Panc1 (cell line): Measurements from ENCODE around the gene IFNAR2. TPM values are rescaled to one million over a fixed set of nuclear protein-coding genes. Genes with fewer than 3 reads are reported as not detected.

Experiments used
- ATAC-seq: fragments of 200-7000 bp; cut with Tn5 transposase; 2 replicates; pipeline ENCODE4 v1.9.1; 2020; ENCODE audit warnings: mild to moderate bottlenecking, moderate library complexity
- BruUV-seq: library from RNA; stranded (reverse); fragments of 400-500 nt; replicated peaks from 2 replicates; lab custom pipeline; 2021; lab: Mats Ljungman, UMichigan
- CTCF ChIA-PET: fragments of 300-600 bp; sonication (Branson Sonifier 250); formaldehyde crosslinking; loops from one replicate; lab custom pipeline; 2022; ENCODE audit warnings: antibody characterized with exemption; lab: Charles Lee
- POLR2A ChIA-PET: fragments of 300-600 bp; sonication (Branson Sonifier 250); formaldehyde crosslinking; loops from one replicate; lab custom pipeline; 2022; ENCODE audit warnings: antibody characterized with exemption; lab: Charles Lee
- DNase-seq: peaks from one replicate; pipeline ENCODE4 v3.0.0-alpha.2; 2010; ENCODE audit warnings: low read depth, low spot score
- H3K27ac ChIP-seq: 2 replicates; pipeline ENCODE4 v1.5.1; 2011; ENCODE audit warnings: mild to moderate bottlenecking, low read length, inconsistent platforms
- H3K27me3 ChIP-seq: fragments of 200-500 bp; sonication (Bioruptor generic); 2 replicates; pipeline ENCODE4 v1.6.0; 2014; ENCODE audit warnings: low read length, inconsistent platforms; ENCODE audit not compliant: control insufficient read depth, insufficient read depth
- H3K36me3 ChIP-seq: fragments of 200-500 bp; sonication (Bioruptor generic); 2 replicates; pipeline ENCODE4 v1.5.1; 2014; ENCODE audit warnings: inconsistent platforms, mild to moderate bottlenecking, low read length, moderate library complexity; ENCODE audit not compliant: control insufficient read depth, insufficient read depth
- H3K4me1 ChIP-seq: 2 replicates; pipeline ENCODE4 v1.5.1; 2011; ENCODE audit warnings: inconsistent platforms, mild to moderate bottlenecking, low read length, moderate library complexity; ENCODE audit not compliant: control insufficient read depth, insufficient read depth
- H3K4me3 ChIP-seq, 2 experiments: 2 replicates each; pipeline ENCODE4 v1.5.1; 2011 to 2012; ENCODE audit warnings: low read depth in 2 of 2, low read length in 2 of 2, mild to moderate bottlenecking in 2 of 2, inconsistent platforms in 1 of 2, moderate library complexity in 1 of 2
- H3K9me3 ChIP-seq: fragments of 200-500 bp; sonication (Bioruptor generic); 2 replicates; pipeline ENCODE4 v1.5.1; 2014; ENCODE audit warnings: low read depth, mild to moderate bottlenecking, inconsistent platforms, low read length, moderate library complexity; ENCODE audit not compliant: control insufficient read depth, insufficient read depth
- POLR2AphosphoS5 ChIP-seq: IDR thresholded peaks from 2 replicates; pipeline ENCODE4 v1.6.1; 2012; ENCODE audit warnings: mild to moderate bottlenecking, low read depth, low read length, moderate library complexity
- SIN3A ChIP-seq: IDR thresholded peaks from 2 replicates; pipeline ENCODE4 v1.6.1; 2012; ENCODE audit warnings: low read depth, mild to moderate bottlenecking, low read length, moderate library complexity, borderline replicate concordance; ENCODE audit not compliant: insufficient read depth
- TCF7L2 ChIP-seq: IDR thresholded peaks from 2 replicates; pipeline ENCODE4 v1.6.1; 2011; ENCODE audit warnings: mild to moderate bottlenecking, low read depth, low read length, inconsistent platforms
- in situ Hi-C: cut with HindIII; loops from 2 replicates; pipeline ENCODE4 v1.10.0; 2016; ENCODE audit warnings: low sequenced_read_pairs, low pct_unique_long_range_greater_than_20kb
- intact Hi-C: fragments of 100-400 bp; cut with micrococcal nuclease; formaldehyde crosslinking; loops from one replicate; pipeline ENCODE4 v1.10.0; 2022; ENCODE audit not compliant: unreplicated experiment
- total RNA-seq: library from RNA; stranded (reverse); gene quantifications from one replicate; pipeline ENCODE4 v1.2.1, GENCODE V29; 2021; ENCODE audit not compliant: unreplicated experiment
- TF ChIP-seq, protein P1 (sequence below): fragments of 450-650 bp; IDR thresholded peaks from 2 replicates; pipeline ENCODE4 v1.5.1; 2017; ENCODE audit warnings: mild to moderate bottlenecking
- TF ChIP-seq, protein P2 (sequence below), 2 experiments: IDR thresholded peaks; 2 replicates each; pipeline ENCODE4 v1.6.1; 2011 to 2012; ENCODE audit warnings: low read depth in 2 of 2, control low read depth in 1 of 2, low read length in 1 of 2, mild to moderate bottlenecking in 1 of 2, moderate library complexity in 1 of 2; ENCODE audit not compliant: insufficient read depth in 1 of 2

IFNAR2 gene
- total RNA-seq, 1 experiment from 2014 or later = 18.2 TPM

DNA sequence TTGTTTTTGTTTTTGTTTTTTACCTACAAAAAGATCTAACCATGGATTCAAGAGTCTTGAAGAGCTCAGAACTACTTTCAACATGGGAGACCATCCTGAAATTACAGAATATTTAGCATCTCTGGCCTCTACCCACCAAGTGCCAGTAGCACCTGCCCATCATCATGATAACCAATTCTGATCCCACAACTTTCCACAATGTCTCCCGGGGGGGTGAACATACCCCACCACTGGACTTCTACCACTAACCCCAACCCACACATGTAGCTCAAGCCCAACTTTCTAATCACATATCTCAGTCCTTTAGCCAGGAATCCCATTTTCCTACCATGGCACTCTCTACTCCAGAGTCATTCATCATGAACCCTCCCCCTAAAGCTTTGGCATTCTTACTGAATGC lies 15.7 kb upstream of the IFNAR2 start:
- Histone ChIP-seq H3K4me1 (no peaks in the 10 kb centered on the region), H3K27me3 (no peaks in the 10 kb centered on the region), H3K36me3 (no peaks in the 10 kb centered on the region), H3K27ac (no peak overlapping the region), H3K9me3 (no peaks in the 10 kb centered on the region), H3K4me3 (no peak overlapping the region)
- no TSS peak for BruUV-seq
- DNase-seq = no peak
- TF ChIP-seq, protein P1, sequence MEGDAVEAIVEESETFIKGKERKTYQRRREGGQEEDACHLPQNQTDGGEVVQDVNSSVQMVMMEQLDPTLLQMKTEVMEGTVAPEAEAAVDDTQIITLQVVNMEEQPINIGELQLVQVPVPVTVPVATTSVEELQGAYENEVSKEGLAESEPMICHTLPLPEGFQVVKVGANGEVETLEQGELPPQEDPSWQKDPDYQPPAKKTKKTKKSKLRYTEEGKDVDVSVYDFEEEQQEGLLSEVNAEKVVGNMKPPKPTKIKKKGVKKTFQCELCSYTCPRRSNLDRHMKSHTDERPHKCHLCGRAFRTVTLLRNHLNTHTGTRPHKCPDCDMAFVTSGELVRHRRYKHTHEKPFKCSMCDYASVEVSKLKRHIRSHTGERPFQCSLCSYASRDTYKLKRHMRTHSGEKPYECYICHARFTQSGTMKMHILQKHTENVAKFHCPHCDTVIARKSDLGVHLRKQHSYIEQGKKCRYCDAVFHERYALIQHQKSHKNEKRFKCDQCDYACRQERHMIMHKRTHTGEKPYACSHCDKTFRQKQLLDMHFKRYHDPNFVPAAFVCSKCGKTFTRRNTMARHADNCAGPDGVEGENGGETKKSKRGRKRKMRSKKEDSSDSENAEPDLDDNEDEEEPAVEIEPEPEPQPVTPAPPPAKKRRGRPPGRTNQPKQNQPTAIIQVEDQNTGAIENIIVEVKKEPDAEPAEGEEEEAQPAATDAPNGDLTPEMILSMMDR = no peak
- TF ChIP-seq TCF7L2 (no peak), SIN3A (no peak), POLR2AphosphoS5 (no peak)
- TF ChIP-seq, protein P2, sequence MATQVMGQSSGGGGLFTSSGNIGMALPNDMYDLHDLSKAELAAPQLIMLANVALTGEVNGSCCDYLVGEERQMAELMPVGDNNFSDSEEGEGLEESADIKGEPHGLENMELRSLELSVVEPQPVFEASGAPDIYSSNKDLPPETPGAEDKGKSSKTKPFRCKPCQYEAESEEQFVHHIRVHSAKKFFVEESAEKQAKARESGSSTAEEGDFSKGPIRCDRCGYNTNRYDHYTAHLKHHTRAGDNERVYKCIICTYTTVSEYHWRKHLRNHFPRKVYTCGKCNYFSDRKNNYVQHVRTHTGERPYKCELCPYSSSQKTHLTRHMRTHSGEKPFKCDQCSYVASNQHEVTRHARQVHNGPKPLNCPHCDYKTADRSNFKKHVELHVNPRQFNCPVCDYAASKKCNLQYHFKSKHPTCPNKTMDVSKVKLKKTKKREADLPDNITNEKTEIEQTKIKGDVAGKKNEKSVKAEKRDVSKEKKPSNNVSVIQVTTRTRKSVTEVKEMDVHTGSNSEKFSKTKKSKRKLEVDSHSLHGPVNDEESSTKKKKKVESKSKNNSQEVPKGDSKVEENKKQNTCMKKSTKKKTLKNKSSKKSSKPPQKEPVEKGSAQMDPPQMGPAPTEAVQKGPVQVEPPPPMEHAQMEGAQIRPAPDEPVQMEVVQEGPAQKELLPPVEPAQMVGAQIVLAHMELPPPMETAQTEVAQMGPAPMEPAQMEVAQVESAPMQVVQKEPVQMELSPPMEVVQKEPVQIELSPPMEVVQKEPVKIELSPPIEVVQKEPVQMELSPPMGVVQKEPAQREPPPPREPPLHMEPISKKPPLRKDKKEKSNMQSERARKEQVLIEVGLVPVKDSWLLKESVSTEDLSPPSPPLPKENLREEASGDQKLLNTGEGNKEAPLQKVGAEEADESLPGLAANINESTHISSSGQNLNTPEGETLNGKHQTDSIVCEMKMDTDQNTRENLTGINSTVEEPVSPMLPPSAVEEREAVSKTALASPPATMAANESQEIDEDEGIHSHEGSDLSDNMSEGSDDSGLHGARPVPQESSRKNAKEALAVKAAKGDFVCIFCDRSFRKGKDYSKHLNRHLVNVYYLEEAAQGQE (IDR thresholded peaks at IDR 0.05; ENCODE audit: insufficient read depth in 1 of 2, low read depth in 2 of 2, low read length in 1 of 2) = no peak
- ChIA-PET POLR2A (no interaction called here), CTCF (no interaction called here)
- intact Hi-C loops (no loop called here), in situ Hi-C loops (no loop called here)
- no peak for ATAC-seq

DNA sequence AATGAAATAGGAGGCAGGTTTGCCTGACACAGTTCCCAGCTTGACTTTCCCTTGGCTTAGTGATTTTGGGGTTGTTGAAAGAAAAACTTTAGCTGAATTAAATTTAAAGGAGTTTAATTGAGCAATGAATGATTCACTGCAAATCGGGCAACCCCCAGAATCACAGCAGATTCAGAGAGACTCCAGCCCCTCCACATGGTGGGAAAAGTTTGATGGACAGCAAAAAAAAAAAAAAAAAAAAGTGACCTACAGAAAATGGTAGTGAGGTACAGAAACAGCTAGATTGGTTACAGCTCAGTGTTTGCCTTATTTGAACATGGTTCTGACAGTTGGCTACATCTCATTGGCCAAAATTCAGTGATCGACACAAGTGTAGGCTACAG lies 12.6 kb upstream of the IFNAR2 start:
- no peak overlapping the region for H3K27ac ChIP-seq
- no peak overlapping the region for H3K4me3 ChIP-seq
- intact Hi-C loops = no loop called here
- no peaks in the 10 kb centered on the region for H3K9me3 ChIP-seq
- DNase-seq (no peak), ATAC-seq (no peak)
- BruUV-seq = no TSS peak
- TF ChIP-seq SIN3A = no peak
- no peak for TF ChIP-seq TCF7L2
- TF ChIP-seq, protein P1 = no peak
- TF ChIP-seq, protein P2 (IDR thresholded peaks at IDR 0.05; ENCODE audit: insufficient read depth in 1 of 2, low read depth in 2 of 2, low read length in 1 of 2) = no peak
- no peak for TF ChIP-seq POLR2AphosphoS5
- ChIA-PET CTCF (interaction anchor here (0.7 kb wide), 1 partner anchor 217 kb away, joined by 6 read pairs; no protein-coding TSS in a partner anchor), POLR2A (no interaction called here)
- no peaks in the 10 kb centered on the region for H3K36me3 ChIP-seq
- no peaks in the 10 kb centered on the region for H3K4me1 ChIP-seq
- no peaks in the 10 kb centered on the region for H3K27me3 ChIP-seq
- in situ Hi-C loops = no loop called here
